ENCODE measurements around the gene NPY.

DNA sequence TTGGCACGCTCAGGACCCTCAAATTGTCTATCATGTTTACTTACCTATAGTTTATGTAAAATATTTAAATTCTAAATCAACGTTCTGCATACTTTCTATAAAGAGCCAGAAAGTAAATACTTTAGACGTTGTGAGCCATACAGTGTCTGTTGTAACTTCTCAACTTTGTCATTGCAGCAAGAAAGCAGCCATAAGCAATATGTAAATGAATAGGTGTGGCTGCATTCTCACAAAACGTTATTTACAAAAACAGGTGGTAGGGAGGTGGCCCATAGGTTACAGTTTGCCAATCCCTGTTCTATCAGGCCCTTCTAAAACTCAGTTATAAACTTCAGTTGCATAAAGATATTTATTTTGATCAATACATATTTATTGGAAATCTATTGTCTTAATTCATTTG lies 12.1 kb upstream of the NPY start:
- TF ChIP-seq ZBTB4 (CRISPR knock-in tag; IDR thresholded peaks at IDR 0.05), result no peak
- no peak for TF ChIP-seq CTCF (IDR thresholded peaks at IDR 0.05 in 2 of 3, conservative IDR thresholded peaks at IDR 0.05 in 1 of 3; ENCODE audit: control insufficient read depth in 2 of 3, extremely low read depth in 1 of 3, insufficient read depth in 1 of 3, low read depth in 3 of 3, low read length in 3 of 3)
- TF ChIP-seq, protein P1, sequence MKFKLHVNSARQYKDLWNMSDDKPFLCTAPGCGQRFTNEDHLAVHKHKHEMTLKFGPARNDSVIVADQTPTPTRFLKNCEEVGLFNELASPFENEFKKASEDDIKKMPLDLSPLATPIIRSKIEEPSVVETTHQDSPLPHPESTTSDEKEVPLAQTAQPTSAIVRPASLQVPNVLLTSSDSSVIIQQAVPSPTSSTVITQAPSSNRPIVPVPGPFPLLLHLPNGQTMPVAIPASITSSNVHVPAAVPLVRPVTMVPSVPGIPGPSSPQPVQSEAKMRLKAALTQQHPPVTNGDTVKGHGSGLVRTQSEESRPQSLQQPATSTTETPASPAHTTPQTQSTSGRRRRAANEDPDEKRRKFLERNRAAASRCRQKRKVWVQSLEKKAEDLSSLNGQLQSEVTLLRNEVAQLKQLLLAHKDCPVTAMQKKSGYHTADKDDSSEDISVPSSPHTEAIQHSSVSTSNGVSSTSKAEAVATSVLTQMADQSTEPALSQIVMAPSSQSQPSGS (IDR thresholded peaks at IDR 0.05; ENCODE audit: low read length), result no peak
- TF ChIP-seq TCF12 (IDR thresholded peaks at IDR 0.05; ENCODE audit: low read depth, low read length), result no peak
- TF ChIP-seq RELA (IDR thresholded peaks at IDR 0.05; ENCODE audit: borderline replicate concordance, partially characterized antibody), result no peak
- no peak for TF ChIP-seq CEBPZ (IDR thresholded peaks at IDR 0.05; ENCODE audit: low read depth, low read length)
- no peak for TF ChIP-seq RB1 (IDR thresholded peaks at IDR 0.05; ENCODE audit: borderline replicate concordance)
- TF ChIP-seq RCOR1 (conservative IDR thresholded peaks at IDR 0.05; ENCODE audit: low read depth, low read length), result no peak
- TF ChIP-seq CBX3 (IDR thresholded peaks at IDR 0.05; ENCODE audit: borderline replicate concordance, low read depth), result no peak
- TF ChIP-seq HDGF (IDR thresholded peaks at IDR 0.05), result no peak
- no peak for TF ChIP-seq POLR2AphosphoS5 (IDR thresholded peaks at IDR 0.05; ENCODE audit: low read length)

Measured in GM12878 (cell line).